ENCODE results near the gene TWIST1.

The TWIST1 gene

DNA sequence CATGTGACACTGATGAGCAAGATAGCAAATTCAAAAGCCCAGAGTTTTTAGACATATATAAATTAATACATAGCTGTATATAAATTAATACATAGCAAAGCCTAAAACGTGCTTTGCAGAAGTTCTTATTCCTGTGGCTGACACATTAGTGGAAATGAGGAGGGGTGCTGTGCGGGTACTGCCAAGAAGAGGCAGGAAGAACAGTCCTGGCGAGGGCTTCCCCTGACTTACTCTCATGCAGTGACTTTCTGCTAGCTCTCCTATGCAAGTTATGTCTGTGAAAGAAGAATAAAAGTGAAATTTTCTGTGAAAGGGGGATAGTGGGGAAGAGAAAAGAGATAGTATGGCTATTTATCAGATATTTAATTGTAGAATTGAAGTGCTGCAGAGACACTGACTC lies 27.6 kb downstream of the TWIST1 start:
- no peak overlapping the region for H3K9ac ChIP-seq (ENCODE audit: low read depth, low read length)
- H3K9me3 ChIP-seq (replicated peaks; ENCODE audit: low read length) = no peaks in the 10 kb centered on the region
- no peaks in the 10 kb centered on the region for H3K4me1 ChIP-seq (ENCODE audit: control insufficient read depth, insufficient read depth, low read length)
- H3K36me3 ChIP-seq (ENCODE audit: insufficient read depth, low read length) = no peaks in the 10 kb centered on the region
- no peaks in the 10 kb centered on the region for H3K27me3 ChIP-seq (ENCODE audit: control insufficient read depth, insufficient read depth, low read length)
- H3K4me3 ChIP-seq (ENCODE audit: low read length) = no peak overlapping the region
- H3K4me2 ChIP-seq (ENCODE audit: low read length) = no peak overlapping the region

DNA sequence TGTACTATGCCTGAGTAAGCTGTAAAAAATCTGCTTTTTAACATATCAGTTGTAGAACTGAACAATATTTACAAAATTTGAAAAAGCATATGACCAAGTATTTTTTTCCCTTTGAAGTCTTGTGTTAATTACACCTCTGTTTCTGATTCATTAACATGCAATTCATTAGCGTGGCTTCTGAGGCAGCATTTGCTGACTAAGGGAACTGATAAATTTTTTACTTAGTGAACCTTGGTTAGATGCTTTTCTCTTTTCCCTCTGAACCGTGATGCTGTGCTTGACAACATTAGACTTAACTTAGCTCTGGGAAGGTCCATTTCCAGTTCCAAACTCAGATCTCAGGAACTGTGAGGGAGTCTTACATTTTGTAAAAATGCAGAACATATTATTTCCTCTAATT lies 28.1 kb downstream of the TWIST1 start:
- Histone ChIP-seq H3K27me3 (ENCODE audit: control insufficient read depth, insufficient read depth, low read length) (no peaks in the 10 kb centered on the region), H3K9me3 (replicated peaks; ENCODE audit: low read length) (no peaks in the 10 kb centered on the region), H3K36me3 (ENCODE audit: insufficient read depth, low read length) (no peaks in the 10 kb centered on the region), H3K4me2 (ENCODE audit: low read length) (no peak overlapping the region), H3K4me3 (ENCODE audit: low read length) (no peak overlapping the region), H3K4me1 (ENCODE audit: control insufficient read depth, insufficient read depth, low read length) (no peaks in the 10 kb centered on the region), H3K9ac (ENCODE audit: low read depth, low read length) (no peak overlapping the region)

DNA sequence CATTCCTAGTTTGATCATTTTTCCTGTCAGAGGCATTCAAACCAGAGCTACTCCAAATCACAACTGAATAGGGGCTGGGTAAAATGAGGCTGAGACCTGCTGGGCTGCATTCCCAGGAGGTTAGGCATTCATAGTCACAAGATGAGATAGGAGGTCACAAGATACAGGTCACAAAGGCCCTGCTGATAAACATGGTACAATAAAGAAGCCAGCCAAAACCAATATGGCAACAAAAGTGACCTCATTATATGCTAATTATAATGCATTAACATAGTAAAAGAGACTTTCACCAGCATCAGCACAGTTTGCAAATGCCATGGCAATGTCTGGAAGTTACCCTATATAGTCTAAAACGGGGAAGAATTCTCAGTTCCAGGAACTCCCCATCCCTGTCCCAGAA lies 37.3 kb downstream of the TWIST1 start:
- peaks cover 6% of the 10 kb centered on the region for H3K4me1 ChIP-seq (ENCODE audit: control insufficient read depth, insufficient read depth, low read length)
- no peak overlapping the region for H3K9ac ChIP-seq (ENCODE audit: low read depth, low read length)
- no peak overlapping the region for H3K4me2 ChIP-seq (ENCODE audit: low read length)
- no peaks in the 10 kb centered on the region for H3K36me3 ChIP-seq (ENCODE audit: insufficient read depth, low read length)
- H3K4me3 ChIP-seq (ENCODE audit: low read length) = no peak overlapping the region
- H3K27me3 ChIP-seq (ENCODE audit: control insufficient read depth, insufficient read depth, low read length) = no peaks in the 10 kb centered on the region
- no peaks in the 10 kb centered on the region for H3K9me3 ChIP-seq (replicated peaks; ENCODE audit: low read length)

DNA sequence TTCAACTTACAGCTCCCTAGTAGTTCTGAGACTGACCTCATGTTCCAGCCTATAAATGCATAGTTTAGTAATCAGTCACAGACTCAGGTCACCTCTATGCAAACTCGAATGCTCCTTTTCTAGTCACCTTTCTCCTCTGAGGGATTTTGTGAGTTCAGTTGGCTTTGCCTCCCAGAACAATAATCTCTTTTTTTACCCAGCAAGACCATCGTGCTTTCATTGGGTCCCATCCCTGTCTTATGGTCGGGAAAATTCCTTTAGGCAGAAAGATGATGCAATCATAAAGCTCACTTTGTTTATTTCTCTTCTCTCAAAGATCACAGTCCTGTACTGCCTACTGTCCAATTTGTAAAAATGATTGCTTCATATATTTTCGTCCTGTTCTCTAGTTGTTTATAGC lies 38.4 kb downstream of the TWIST1 start:
- no peaks in the 10 kb centered on the region for H3K36me3 ChIP-seq (ENCODE audit: insufficient read depth, low read length)
- no peak overlapping the region for H3K4me2 ChIP-seq (ENCODE audit: low read length)
- no peaks in the 10 kb centered on the region for H3K9me3 ChIP-seq (replicated peaks; ENCODE audit: low read length)
- H3K27me3 ChIP-seq (ENCODE audit: control insufficient read depth, insufficient read depth, low read length) = no peaks in the 10 kb centered on the region
- H3K9ac ChIP-seq (ENCODE audit: low read depth, low read length) = no peak overlapping the region
- H3K4me1 ChIP-seq (ENCODE audit: control insufficient read depth, insufficient read depth, low read length) = peaks cover 6% of the 10 kb centered on the region
- no peak overlapping the region for H3K4me3 ChIP-seq (ENCODE audit: low read length)

DNA sequence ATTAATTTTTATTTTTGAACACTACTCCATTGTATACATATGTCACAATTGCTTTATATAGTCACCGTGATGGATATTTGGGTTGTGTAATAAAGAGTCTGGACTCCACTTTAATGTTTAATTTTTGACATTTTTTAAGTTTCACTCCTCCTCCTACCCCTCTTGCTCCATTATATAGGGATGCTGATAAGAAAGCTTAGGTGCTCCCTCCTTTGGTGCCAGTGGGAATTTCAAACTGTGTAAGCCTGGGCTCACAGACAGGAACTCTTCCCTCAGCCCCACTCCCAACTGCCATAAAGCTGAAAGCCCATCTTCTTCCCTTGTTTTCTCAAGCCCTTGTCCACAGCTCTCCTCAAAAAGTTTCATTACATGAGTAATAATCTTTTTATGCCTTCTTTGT lies 47.6 kb downstream of the TWIST1 start:
- Histone ChIP-seq H3K36me3 (ENCODE audit: insufficient read depth, low read length) (no peaks in the 10 kb centered on the region), H3K9me3 (replicated peaks; ENCODE audit: low read length) (no peaks in the 10 kb centered on the region), H3K27me3 (ENCODE audit: control insufficient read depth, insufficient read depth, low read length) (no peaks in the 10 kb centered on the region), H3K4me2 (ENCODE audit: low read length) (no peak overlapping the region), H3K4me1 (ENCODE audit: control insufficient read depth, insufficient read depth, low read length) (peaks cover 13% of the 10 kb centered on the region), H3K4me3 (ENCODE audit: low read length) (no peak overlapping the region), H3K9ac (ENCODE audit: low read depth, low read length) (no peak overlapping the region)

DNA sequence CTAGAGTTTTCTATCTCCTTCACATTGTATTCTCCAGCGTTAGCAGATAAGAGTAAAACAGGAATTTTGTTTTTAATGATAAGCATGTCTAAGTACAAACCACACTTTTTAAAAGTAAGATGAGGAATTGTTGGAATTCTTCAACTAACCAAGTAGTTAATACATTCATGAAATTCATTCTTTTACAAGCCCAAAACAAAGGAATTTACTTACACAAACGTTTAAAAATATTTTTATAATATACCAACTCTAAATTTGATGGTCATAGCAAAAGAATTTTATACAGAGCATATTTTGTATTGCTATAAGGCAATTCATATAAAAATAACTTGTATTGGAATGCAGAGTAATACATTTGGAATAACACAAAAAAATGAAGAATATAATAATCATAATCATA lies 51.3 kb downstream of the TWIST1 start:
- Histone ChIP-seq H3K4me2 (ENCODE audit: low read length) (peak overlapping the region; percentile 3), H3K9ac (ENCODE audit: low read depth, low read length) (no peak overlapping the region), H3K36me3 (ENCODE audit: insufficient read depth, low read length) (no peaks in the 10 kb centered on the region)

More for the DNA sequence above, 51.3 kb downstream of the TWIST1 start:
- no peaks in the 10 kb centered on the region for H3K9me3 ChIP-seq (replicated peaks; ENCODE audit: low read length)
- H3K27me3 ChIP-seq (ENCODE audit: control insufficient read depth, insufficient read depth, low read length) = no peaks in the 10 kb centered on the region
- no peak overlapping the region for H3K4me3 ChIP-seq (ENCODE audit: low read length)
- peaks cover 16% of the 10 kb centered on the region for H3K4me1 ChIP-seq (ENCODE audit: control insufficient read depth, insufficient read depth, low read length)

Data from skeletal muscle satellite cell (primary cell).